ENCODE measurements around the gene MESP2.

MESP2 gene

GRCh38 chr15:89820666-89821611 lies 44.8 kb downstream of the MESP2 start:
- no peak for FAIRE-seq

GRCh38 chr15:89822026-89822425 lies 45.9 kb downstream of the MESP2 start:
- FAIRE-seq, result no peak

- no peak for FAIRE-seq
These were observed 46.4 kb downstream of the MESP2 start for GRCh38 chr15:89822611-89822950.

GRCh38 chr15:89822951-89823711 lies 47.0 kb downstream of the MESP2 start:
- no peak for FAIRE-seq

DNA sequence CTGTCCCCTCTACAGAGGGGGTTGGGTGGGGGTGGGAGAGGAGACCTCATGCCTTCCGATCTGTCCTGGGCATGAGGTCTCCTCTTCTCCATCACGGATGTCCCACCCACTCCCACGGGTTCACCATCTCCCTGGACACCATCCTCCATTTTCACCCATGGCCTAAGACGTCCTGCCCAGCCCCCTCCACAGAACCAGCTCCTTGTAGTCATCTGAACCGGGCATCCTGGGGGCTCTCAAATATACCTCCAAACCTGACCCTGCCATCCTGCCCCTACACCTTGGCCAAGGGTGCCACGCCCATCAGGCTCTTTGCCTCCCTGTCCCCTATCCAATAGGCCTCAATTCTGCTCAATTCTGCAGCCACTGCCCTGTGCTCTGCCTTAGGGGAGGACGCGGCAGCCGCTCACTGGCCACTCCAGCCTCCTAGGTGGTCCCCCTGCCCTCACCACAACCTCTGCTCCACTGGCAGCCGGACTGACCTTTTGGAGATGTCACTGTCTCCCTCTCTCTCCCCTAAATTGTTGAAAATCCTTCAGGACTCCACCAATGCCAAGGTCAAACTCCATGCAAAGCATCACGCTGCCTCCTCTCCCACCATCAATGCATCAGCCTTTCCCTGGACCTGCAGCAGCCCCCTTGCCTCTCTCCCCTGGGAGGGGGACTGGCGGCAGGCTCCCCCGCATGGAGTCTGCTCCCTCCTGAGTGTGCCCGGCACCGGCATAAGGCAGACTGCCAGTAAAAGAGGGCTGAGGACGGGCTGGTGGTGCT lies 47.9 kb downstream of the MESP2 start:
- no peak for FAIRE-seq

DNA sequence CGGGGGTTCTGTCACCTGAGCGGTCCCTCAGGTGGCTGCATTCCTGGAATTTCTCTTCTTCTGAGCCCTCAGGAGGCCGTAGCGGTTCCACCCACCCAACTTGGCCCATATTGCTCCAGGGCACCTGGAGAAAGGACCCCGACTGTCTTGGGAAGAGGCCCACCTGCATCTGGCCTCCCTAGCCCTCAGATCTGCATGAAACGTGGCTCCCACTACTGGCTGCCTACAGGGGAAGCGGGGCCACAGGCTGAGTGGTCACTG lies 48.4 kb downstream of the MESP2 start:
- no peak for FAIRE-seq

DNA sequence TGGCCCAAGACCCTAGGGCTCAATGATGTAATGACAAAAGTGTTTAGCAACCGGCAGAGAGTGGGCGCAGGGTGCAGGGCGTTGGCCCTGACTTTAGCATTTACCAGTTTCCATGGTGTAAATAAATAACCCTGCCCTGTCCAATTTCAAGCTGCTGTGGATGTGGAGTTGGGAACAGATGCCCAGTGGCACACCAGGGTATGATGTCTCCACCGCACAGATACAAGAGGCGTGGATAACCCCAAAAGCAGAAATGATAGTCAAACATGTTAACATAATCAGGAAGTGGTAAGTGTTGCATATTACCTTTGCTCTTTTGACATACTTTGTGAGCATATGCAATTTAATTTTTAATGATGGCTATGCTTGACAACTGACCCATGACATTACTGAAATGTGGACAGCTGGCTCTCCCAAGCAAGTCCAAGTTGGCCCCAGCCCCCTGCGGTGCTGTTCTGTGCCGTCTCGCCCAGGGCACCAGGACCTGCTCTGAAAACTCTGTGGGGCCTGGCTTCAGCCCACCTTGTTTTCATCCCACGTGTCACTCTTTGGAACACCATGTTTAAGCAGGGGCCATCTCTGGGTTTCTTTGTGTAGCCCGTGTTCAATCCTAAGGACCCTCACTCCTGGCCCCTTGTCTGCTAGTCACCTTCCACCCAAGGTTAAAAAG lies 49.3 kb downstream of the MESP2 start:
- FAIRE-seq, result no peak

DNA sequence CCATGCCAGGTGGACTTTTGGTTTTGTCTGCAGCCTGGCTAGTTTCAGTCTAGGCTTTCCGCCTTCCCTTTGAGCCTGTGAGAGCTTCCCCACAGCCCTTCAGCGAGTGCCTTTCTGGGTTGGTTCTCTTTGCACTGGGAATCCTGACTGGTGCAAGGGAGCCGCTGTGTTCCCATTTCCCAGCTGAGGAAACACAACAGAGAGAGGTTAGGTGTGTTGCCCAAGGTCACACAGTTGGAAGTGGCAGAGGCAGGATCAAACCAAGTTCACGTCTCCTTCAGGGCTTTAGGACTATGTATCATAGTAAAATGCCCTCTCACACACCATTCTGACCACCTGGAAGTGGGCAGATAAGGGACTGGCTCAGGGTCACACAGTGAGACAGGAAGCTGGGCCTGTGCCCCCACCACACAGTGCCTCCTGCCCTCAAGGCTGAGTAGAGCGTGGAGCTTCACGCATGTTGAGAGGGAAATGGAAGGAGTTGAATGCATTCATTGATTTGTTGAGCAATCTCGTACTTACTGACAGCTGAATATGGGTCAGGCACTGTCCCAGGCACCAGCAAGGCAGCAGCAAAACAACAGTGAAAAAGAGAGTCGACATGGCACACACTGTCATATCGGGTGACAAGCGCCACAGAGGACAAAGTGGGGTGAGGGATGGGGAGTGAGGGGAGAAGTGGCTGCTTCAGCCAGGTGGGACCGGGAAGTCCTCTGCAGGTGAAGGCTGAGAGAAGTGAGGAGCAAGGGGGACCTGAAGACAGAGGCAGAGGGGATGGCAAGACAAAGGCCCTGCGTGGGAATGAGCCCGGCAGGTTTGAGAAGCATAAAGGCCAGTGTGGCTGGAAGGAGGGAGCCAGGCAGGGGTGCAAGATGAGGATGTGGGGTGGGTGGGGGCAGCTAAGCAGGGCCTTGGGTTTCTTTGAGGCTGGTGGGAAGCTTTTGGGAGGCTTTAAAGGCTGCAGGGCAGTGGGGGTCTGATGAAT lies 50.8 kb downstream of the MESP2 start:
- no peak for FAIRE-seq

GRCh38 chr15:89827829-89828228 lies 51.7 kb downstream of the MESP2 start:
- no peak for FAIRE-seq

Measured in endometrium (tissue), 2 donors.